GM23338 (cell line): ENCODE results near the gene MOCS2. TPM values are rescaled to one million over a fixed set of nuclear protein-coding genes. Genes with fewer than 3 reads are reported as not detected.

Experiments
- ATAC-seq: fragments of 200-7000 bp; cut with Tn5 transposase; 3 replicates; pipeline ENCODE4 v1.9.1; 2020
- DNase-seq: peaks from one replicate; pipeline ENCODE4 v3.0.0-alpha.2; 2015; ENCODE audit warnings: low spot score
- H2AFZ ChIP-seq: fragments of 200-600 bp; sonication (generic); 2 replicates; pipeline ENCODE4 v1.8.0; 2016; ENCODE audit warnings: antibody characterized with exemption, mild to moderate bottlenecking, moderate library complexity
- H3F3A ChIP-seq: fragments of 200-600 bp; sonication (generic); replicated peaks from 2 replicates; pipeline ENCODE4 v1.8.0; 2017; ENCODE audit warnings: antibody characterized with exemption, mixed run types, low read depth
- H3K27ac ChIP-seq: fragments of 200-600 bp; sonication (generic); 2 replicates; pipeline ENCODE4 v1.6.1; 2016; ENCODE audit warnings: low read depth
- H3K27me3 ChIP-seq: fragments of 200-600 bp; sonication (generic); 2 replicates; pipeline ENCODE4 v1.8.0; 2016; ENCODE audit warnings: mild to moderate bottlenecking, mixed run types, moderate library complexity; ENCODE audit not compliant: insufficient read depth
- H3K36me3 ChIP-seq: fragments of 200-600 bp; sonication (generic); 2 replicates; pipeline ENCODE4 v1.8.0; 2016; ENCODE audit warnings: mild to moderate bottlenecking; ENCODE audit not compliant: insufficient read depth
- H3K4me1 ChIP-seq: fragments of 200-600 bp; sonication (generic); 2 replicates; pipeline ENCODE4 v1.8.0; 2016; ENCODE audit warnings: mild to moderate bottlenecking, moderate library complexity; ENCODE audit not compliant: insufficient read depth
- H3K4me2 ChIP-seq: fragments of 200-600 bp; sonication (generic); 2 replicates; pipeline ENCODE4 v1.7.1; 2017; ENCODE audit warnings: mixed run types
- H3K4me3 ChIP-seq: fragments of 200-600 bp; sonication (generic); 2 replicates; pipeline ENCODE4 v1.6.1; 2016; ENCODE audit warnings: mixed run types
- H3K79me2 ChIP-seq: fragments of 200-600 bp; sonication (generic); replicated peaks from 2 replicates; pipeline ENCODE4 v1.8.0; 2017; ENCODE audit warnings: mild to moderate bottlenecking; ENCODE audit not compliant: insufficient read depth
- H3K9me2 ChIP-seq: fragments of 200-600 bp; sonication (generic); 2 replicates; pipeline ENCODE4 v1.8.0; 2017; ENCODE audit not compliant: insufficient read depth
- H4K20me1 ChIP-seq: fragments of 200-600 bp; sonication (generic); replicated peaks from 2 replicates; pipeline ENCODE4 v1.8.0; 2017; ENCODE audit warnings: mild to moderate bottlenecking; ENCODE audit not compliant: insufficient read depth
- H3K27ac Mint-ChIP-seq: 2 replicates; pipeline ENCODE4 v1.8.0; 2020; ENCODE audit warnings: inconsistent platforms, mild to moderate bottlenecking, moderate library complexity, mixed read lengths
- H3K27me3 Mint-ChIP-seq: 3 replicates; pipeline ENCODE4 v1.8.0; 2022; ENCODE audit warnings: low read depth, mild to moderate bottlenecking, moderate library complexity, mixed read lengths, inconsistent platforms; ENCODE audit not compliant: insufficient read depth, poor library complexity
- H3K36me3 Mint-ChIP-seq: 3 replicates; pipeline ENCODE4 v1.8.0; 2021; ENCODE audit warnings: low read depth, mild to moderate bottlenecking, inconsistent platforms, moderate library complexity, mixed read lengths
- H3K4me1 Mint-ChIP-seq: 3 replicates; pipeline ENCODE4 v1.8.0; 2020; ENCODE audit warnings: mild to moderate bottlenecking, inconsistent platforms, mixed read lengths
- H3K4me3 Mint-ChIP-seq: 3 replicates; pipeline ENCODE4 v1.8.0; 2021; ENCODE audit warnings: moderate library complexity, mild to moderate bottlenecking, inconsistent platforms, mixed read lengths
- H3K9me3 Mint-ChIP-seq: 3 replicates; pipeline ENCODE4 v1.8.0; 2020; ENCODE audit warnings: moderate library complexity, mild to moderate bottlenecking, inconsistent platforms, mixed read lengths
- CTCF ChIP-seq, 2 experiments: fragments of 200-600 bp in 1 of 2; sonication (generic) in 1 of 2; conservative IDR thresholded peaks; 2 replicates each; pipeline versions ENCODE4 v1.5.1 to v1.6.1; 2016 to 2017; ENCODE audit warnings: antibody characterized with exemption in 2 of 2, low read depth in 2 of 2, mild to moderate bottlenecking in 2 of 2, moderate library complexity in 1 of 2
- JUNB ChIP-seq: IDR thresholded peaks from one replicate; pipeline ENCODE4 v1.6.1; 2016; ENCODE audit warnings: antibody characterized with exemption; ENCODE audit not compliant: unreplicated experiment
- POLR2AphosphoS5 ChIP-seq: IDR thresholded peaks from 2 replicates; pipeline ENCODE4 v1.6.1; 2016; ENCODE audit warnings: antibody characterized with exemption, low read depth
- REST ChIP-seq: IDR thresholded peaks from one replicate; pipeline ENCODE4 v1.6.1; 2018; ENCODE audit warnings: antibody characterized with exemption; ENCODE audit not compliant: unreplicated experiment
- ZNF114 ChIP-seq: fragments of 250-450 bp; sonication (Bioruptor Pico); IDR thresholded peaks from 2 replicates; pipeline ENCODE4 v1.5.0; 2020; ENCODE audit warnings: mild to moderate bottlenecking, moderate library complexity
- ZNF331 ChIP-seq: fragments of 250-450 bp; sonication (Bioruptor Pico); IDR thresholded peaks from 2 replicates; pipeline ENCODE4 v1.5.0; 2020; ENCODE audit warnings: low read depth, mild to moderate bottlenecking, moderate library complexity
- polyA plus RNA-seq: library from polyadenylated mRNA; unstranded; fragments of >200 nt; fragmentation: Nextera tagmentation; extraction: Ambion mirVana; gene quantifications from 2 replicates; pipeline ENCODE4 v1.2.1, GENCODE V29; 2016
- total RNA-seq: library from RNA; depleted of rRNA; stranded (reverse); fragments of >200 nt; shearing (Covaris generic); gene quantifications from 2 replicates; pipeline ENCODE4 v1.2.3, GENCODE V29; 2014

Gene MOCS2
- total and polyA plus RNA-seq, 2 experiments from 2014 or later = 18.3 to 41.8 TPM

- no peaks in the 10 kb centered on the region for H3K36me3 ChIP-seq
- no peaks in the 10 kb centered on the region for H3F3A ChIP-seq
These were observed 29.3 kb downstream of the MOCS2 start for GRCh38 chr5:53080271-53080670.

More at GRCh38 chr5:53080271-53080670, 29.3 kb downstream of the MOCS2 start:
- Histone ChIP-seq H3K4me2 (no peak overlapping the region), H3K79me2 (no peaks in the 10 kb centered on the region), H3K9me2 (no peaks in the 10 kb centered on the region), H4K20me1 (no peaks in the 10 kb centered on the region), H2AFZ (no peak overlapping the region), H3K27me3 (no peaks in the 10 kb centered on the region), H3K4me1 (no peaks in the 10 kb centered on the region), H3K27ac (no peak overlapping the region), H3K4me3 (no peak overlapping the region)
- H3K27ac Mint-ChIP-seq = no peak overlapping the region
- no peaks in the 10 kb centered on the region for H3K27me3 Mint-ChIP-seq
- H3K9me3 Mint-ChIP-seq = no peaks in the 10 kb centered on the region
- no peak for ATAC-seq
- no peaks in the 10 kb centered on the region for H3K36me3 Mint-ChIP-seq
- H3K4me3 Mint-ChIP-seq = no peak overlapping the region
- DNase-seq = no peak
- H3K4me1 Mint-ChIP-seq = no peaks in the 10 kb centered on the region
- TF ChIP-seq ZNF331 (CRISPR knock-in tag) (no peak), ZNF114 (CRISPR knock-in tag) (no peak), POLR2AphosphoS5 (no peak), JUNB (no peak), CTCF (conservative IDR thresholded peaks at IDR 0.05; ENCODE audit: low read depth in 2 of 2) (no peak), REST (no peak)
